ENCODE results near the gene ITPKC.

ITPKC gene

DNA sequence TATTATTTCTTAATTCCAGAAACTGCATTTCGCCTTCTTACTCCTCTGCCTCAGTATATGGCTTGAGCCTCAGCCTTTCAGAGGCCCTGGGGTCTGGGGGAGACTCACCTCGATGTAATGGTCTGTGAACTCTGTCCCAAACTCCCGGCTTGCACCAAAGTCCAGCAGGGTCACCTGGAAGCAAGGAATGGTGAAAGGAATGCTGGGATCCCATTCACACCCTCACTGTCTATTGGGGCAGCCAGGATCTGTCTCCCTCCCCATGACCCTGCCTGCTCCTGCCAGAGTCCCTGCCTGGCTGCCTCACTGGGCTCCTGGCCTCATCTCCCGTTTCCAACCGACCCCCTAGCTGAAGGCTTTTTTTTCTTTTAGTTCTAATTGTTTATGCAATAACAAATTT, 21.0 kb upstream of the ITPKC start:
- TF ChIP-seq, protein P1, sequence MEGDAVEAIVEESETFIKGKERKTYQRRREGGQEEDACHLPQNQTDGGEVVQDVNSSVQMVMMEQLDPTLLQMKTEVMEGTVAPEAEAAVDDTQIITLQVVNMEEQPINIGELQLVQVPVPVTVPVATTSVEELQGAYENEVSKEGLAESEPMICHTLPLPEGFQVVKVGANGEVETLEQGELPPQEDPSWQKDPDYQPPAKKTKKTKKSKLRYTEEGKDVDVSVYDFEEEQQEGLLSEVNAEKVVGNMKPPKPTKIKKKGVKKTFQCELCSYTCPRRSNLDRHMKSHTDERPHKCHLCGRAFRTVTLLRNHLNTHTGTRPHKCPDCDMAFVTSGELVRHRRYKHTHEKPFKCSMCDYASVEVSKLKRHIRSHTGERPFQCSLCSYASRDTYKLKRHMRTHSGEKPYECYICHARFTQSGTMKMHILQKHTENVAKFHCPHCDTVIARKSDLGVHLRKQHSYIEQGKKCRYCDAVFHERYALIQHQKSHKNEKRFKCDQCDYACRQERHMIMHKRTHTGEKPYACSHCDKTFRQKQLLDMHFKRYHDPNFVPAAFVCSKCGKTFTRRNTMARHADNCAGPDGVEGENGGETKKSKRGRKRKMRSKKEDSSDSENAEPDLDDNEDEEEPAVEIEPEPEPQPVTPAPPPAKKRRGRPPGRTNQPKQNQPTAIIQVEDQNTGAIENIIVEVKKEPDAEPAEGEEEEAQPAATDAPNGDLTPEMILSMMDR (IDR thresholded peaks at IDR 0.05; ENCODE audit: low read depth, low read length): no peak
- H3K4me3 ChIP-seq (ENCODE audit: low read depth, low read length): no peak overlapping the region

DNA sequence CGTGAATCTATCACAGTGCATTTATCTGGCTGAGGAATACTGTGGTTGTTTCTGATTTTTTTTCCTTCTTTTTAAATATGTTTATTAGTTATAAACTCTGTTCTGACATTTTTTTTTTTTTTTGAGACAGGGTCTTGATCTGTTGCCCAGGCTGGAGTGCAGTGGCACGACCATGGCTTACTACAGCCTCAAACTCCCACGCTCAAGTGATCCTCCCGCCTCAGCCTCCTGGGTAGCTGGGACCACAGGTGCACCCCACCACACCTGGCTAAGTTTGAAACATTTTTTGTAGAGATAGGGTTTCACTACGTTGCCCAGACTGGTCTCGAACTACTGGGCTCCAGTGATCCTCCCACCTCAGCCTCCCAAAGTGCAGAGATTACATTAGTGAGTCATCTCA, 19.9 kb upstream of the ITPKC start:
- TF ChIP-seq, protein P1 (IDR thresholded peaks at IDR 0.05; ENCODE audit: low read depth, low read length): no peak
- H3K4me3 ChIP-seq (ENCODE audit: low read depth, low read length): no peak overlapping the region

GRCh38 chr19:40700083-40700482, 16.8 kb upstream of the ITPKC start:
- TF ChIP-seq, protein P1 (IDR thresholded peaks at IDR 0.05; ENCODE audit: low read depth, low read length): no peak
- no peak overlapping the region for H3K4me3 ChIP-seq (ENCODE audit: low read depth, low read length)

GRCh38 chr19:40701758-40702157, 15.2 kb upstream of the ITPKC start:
- H3K4me3 ChIP-seq (ENCODE audit: low read depth, low read length): no peak overlapping the region
- TF ChIP-seq, protein P1 (IDR thresholded peaks at IDR 0.05; ENCODE audit: low read depth, low read length): no peak

GRCh38 chr19:40702337-40703012, 14.4 kb upstream of the ITPKC start:
- no peak overlapping the region for H3K4me3 ChIP-seq (ENCODE audit: low read depth, low read length)

DNA sequence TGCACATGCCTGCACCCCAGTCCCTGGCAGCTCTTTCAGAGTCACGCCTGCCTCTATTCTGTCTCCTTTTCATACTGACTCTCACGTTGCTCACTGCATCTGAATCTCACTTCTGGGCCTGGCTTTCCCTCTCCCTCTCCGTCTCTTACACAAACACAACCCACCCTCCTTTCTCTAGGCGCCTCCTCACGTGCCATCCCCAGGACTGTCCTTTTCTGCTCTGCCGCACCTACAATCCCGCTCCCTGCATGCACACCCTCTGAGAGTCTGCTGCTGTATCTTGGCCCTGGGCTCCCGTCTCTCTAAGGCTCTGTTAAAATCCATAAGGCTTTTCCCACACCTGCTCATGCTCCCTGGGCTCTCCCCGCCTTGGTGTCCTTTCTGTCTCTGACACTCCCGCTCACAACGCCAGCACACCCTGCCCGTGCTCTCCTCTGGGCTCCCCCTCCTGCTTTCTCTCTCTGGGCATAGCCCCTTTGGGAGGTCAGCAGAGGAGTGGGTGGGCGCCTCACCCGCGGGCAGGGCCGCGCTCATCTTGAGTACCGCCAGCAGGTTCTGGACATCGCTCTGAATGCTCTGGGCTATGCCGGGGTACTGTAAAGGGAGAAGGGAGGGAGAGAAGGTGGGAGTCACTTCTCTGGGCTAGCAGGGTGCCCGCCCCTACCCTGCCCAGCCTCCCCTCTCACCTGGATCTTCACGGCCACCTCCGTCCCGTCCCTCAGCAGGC, 13.7 kb upstream of the ITPKC start:
- TF ChIP-seq, protein P1 (IDR thresholded peaks at IDR 0.05; ENCODE audit: low read depth, low read length): no peak
- no peak overlapping the region for H3K4me3 ChIP-seq (ENCODE audit: low read depth, low read length)

More at GRCh38 chr19:40702337-40703012, 14.4 kb upstream of the ITPKC start:
- TF ChIP-seq, protein P1 (IDR thresholded peaks at IDR 0.05; ENCODE audit: low read depth, low read length): peak; percentile 61
